Stimulated activated CD8-positive, alpha-beta memory T cell treated with anti-CD3 and anti-CD28 coated beads, Interleukin-15, amount 100 ng/mL, for 1 hour (primary cell): ENCODE measurements around the gene ZDHHC7.

Experiments
- DNase-seq: peaks from one replicate; pipeline ENCODE4 v3.0.0-alpha.2; 2020; ENCODE audit warnings: low read depth

The ZDHHC7 gene

GRCh38 chr16:85018529-85019236 lies 7.3 kb upstream of the ZDHHC7 start:
- DNase-seq: no peak

- DNase-seq: no peak
Observed at GRCh38 chr16:85017633-85018032, 6.3 kb upstream of the ZDHHC7 start.

DNA sequence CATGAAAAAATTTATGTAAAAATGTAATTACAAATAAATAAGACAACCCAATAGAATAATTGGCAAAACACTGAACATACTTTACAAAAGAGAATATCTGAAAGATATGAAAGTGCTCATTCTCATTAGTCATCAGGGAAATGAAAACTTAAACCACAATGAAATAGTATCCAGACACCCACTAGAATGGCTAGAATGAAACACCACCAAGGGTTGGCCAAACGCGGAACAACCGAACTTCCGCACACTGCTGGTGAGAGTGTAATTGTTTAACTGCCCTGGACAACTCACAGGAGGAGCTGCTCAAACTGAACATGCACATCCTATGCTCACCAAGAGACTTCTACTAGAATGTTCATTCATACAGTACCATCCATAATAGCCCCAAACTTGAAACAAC lies 5.8 kb upstream of the ZDHHC7 start:
- DNase-seq: no peak

- no peak for DNase-seq
Observed at GRCh38 chr16:85015481-85016187, 4.3 kb upstream of the ZDHHC7 start.

GRCh38 chr16:85014311-85014710 lies 3.0 kb upstream of the ZDHHC7 start:
- no peak for DNase-seq

DNA sequence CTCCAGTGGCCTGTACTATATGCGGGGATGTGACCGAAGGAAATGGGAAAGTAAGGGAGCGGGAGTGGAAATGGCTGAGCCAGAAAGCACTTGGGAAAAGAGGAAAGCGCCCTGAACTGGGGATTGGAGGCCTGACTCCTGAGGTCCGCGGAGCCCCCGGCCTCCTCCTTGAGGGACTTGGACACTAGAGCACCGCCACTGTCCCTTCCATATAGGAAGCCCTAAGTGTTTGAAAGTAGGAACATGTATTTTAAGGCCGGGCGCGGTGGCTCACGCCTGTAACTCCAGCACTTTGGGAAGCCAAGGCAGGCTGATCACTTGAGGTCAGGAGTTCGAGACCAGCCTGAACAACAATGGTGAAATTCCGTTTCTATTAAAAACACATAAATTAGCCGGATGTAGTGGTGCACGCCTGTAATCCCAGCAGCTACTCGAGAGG lies 530 bp upstream of the ZDHHC7 start:
- no peak for DNase-seq

- no peak for DNase-seq
Observed at GRCh38 chr16:85010446-85010930, 847 bp downstream of the ZDHHC7 start.

DNA sequence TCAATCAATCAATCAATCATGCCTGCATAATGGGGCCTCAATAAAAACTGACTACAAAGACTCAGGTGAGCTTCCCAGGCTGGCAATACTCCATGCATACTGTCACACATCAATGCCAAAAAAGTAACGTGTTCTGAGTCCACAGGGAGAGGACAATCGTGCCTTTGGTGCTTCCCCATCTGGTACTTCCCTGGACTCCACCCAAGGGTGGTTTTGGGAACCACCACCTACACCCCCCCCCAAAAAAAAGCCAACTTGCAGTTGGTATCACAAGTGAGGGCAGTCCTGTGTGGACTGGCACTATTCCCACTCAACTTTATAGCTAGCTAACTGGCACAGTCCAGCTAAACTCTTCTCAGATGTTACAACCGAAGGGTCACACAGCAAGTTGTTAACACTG lies 3.1 kb downstream of the ZDHHC7 start:
- DNase-seq: no peak

DNA sequence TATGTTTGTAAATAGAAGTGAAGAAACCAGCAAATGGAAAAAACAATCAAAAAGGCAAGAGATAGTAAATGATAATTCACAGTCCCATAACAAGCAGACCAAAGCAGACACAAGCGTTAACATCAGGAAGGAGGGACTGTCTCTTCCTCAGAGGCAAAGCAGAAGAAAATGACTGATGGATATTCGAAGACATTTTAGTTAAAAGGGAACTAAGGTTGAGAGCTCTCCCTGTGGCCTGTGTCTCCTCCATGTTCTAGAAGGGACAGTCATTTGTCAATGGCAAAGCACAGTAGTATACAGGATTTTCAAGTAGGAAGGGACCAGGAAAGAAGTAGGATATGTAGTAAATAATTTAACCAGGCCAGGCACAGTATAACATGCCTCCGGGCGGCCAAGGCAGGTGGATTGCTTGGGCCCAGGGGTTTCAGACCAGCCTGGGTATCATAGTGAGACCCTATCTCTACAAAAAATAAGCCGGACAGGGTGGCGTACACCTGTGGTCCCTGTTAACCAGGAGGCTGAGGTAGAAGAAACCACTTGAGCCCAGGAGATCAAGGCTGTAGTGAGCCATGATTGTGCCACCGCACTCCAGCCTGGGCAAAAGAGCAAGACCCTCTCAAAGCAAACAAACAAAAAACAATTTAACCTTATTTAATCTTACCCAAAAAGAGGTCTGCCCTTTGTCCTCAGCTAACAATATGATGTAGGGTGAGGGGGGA lies 3.7 kb downstream of the ZDHHC7 start:
- DNase-seq: no peak

DNA sequence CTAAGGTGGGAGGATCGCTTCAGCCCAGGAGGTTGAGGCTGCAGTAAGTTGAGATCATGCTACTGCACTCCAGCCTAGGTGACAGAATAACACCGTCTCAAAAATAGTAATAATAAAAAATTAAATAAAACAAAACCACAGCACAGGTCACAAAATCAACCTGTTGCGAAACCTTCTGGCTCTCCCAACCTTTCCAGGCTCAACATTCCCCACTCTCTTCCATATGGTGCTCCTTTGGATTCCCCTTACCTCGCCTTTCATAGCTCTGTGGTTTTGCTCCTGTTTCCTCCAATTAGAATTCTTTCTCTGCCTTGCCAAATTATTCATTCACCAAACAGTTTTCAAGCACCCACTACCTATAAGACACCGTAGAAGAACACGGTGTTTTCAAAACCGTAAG lies 4.7 kb downstream of the ZDHHC7 start:
- DNase-seq: no peak

DNA sequence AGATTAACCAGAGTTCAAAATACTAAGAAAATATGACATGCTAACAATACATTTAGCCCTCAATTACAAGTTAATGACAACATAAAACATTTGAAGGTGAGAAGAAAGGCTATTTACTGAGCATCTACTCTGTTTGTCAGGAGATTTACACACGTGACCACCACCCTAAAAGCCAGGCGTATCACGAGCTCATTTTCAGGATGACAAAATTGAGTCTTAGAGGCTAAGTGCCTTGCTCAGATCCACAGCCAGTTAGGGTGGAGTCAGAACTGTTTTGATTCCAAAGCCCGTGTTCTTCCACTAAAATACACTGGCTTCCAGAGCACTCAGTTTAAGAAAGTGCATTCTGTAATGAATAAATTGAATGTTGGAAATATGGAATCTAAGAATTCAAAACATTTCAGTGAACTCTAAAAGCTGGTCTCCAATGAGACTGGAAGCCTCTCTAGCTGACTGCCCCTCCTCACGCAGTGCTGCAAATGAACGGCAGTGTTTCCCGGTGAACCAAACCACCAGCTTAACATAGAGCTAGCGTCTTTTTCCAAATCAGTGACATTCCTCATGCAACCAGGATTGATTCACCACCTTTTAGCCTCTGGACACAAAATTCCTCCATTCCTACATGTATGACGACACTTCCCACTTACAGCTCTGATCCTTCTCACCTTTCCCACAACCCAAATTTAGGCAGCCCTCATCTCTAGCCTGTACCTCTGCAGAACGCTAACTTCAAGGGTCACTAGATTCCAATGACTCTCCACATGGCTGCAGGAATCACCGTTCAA lies 5.9 kb downstream of the ZDHHC7 start:
- DNase-seq: no peak

GRCh38 chr16:85004587-85005205 lies 6.6 kb downstream of the ZDHHC7 start:
- no peak for DNase-seq

DNA sequence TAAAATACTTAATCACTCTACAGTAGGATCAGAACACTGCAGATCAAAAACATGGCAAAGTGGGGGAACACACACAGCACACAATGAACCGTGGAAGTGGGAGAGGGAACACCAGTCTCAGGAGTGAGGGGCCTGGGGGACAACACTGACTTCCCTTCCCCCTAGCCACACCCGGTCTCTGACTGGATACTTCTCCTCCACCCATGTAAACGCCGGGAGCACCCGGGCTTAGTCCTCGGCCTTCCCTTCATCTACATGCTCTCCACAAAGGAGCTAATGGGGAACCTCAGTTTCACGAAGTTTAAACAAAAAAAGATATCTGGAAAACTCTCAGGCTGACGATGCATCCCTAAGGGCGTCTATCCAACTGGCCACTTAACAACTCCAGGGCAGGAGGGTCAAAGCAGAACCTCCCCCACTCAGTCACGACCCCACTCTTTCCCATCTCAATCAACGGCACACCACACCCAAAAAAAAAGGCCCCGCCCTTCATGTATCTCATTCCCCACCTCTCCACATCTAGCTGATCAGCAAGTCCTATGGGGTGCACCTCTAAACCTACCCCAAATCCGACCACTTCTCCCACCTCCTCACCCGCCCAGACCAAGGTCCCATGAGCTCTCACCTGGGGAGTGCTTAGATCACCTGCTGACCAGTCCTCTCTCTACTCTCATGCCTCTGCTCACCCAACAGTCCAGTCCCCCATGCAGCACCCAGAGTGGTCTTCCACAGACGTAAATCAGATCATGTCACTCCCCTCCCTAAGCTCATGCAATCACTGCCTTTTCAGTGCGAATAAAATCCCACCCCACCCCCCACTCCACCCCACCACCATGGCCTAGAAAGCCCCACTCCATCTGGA lies 7.4 kb downstream of the ZDHHC7 start:
- DNase-seq: no peak

GRCh38 chr16:85003076-85003475 lies 8.3 kb downstream of the ZDHHC7 start:
- no peak for DNase-seq

DNA sequence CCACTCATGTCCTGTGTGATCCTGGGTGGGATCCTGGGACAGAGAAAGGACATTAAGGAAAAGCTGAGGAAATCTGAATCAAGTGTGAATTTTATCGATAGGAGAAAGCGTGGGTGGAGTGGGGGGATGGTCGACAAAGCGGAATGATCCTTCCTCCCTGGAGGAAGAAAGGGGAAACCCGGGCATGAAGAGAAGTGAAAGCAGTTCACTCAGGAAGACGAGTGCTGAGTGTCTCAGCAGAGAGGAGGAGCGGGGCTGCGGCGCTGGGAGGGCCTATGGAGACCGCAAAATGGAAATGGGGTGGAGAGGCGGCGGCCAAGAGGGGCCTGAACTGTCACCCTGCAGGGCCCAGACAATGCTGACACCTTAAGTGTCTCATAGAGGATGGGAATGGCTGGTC lies 8.7 kb downstream of the ZDHHC7 start:
- no peak for DNase-seq

DNA sequence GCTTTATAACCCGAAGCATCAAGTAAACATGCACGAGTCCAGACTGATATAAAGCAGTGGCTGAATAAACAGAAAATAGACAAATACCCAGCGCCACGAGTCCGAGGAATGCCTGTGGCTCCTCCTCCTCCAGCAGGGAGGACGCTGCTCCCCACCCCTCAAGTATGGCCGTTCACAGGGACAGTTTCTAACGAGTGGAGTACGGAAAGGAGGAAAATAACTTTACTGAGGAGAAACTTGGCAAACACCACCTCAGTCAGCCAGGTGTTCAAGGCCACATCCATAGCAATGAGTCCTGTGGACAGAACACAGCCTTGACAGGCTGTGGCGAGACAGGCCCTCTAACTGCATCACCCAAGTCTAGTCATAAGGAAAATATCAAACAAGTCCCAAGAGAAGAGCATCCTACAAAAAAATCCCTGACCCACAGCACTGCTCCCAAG lies 9.2 kb downstream of the ZDHHC7 start:
- DNase-seq: no peak

- DNase-seq: no peak
Observed at GRCh38 chr16:84999857-85000480, 11.4 kb downstream of the ZDHHC7 start.

DNA sequence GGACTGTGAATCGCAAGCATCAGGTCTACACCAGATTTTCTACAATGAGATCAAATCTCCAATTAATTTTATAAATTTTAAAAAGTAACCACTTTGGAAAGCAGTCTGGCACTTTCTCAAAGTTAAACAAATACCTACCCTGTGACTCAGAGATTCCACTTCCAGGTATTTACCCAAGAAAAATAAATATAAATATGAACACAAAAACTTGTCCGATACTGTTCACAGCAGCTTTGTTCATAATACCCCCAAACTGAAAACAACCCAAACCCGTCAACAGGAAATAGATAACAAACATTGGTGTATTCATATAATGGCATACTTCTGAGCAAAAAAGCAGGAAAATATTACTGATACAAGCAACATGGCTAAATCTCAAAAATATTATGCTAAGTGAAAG lies 12.1 kb downstream of the ZDHHC7 start:
- no peak for DNase-seq

- DNase-seq: no peak
Observed at GRCh38 chr16:84996365-84996764, 15.0 kb downstream of the ZDHHC7 start.

DNA sequence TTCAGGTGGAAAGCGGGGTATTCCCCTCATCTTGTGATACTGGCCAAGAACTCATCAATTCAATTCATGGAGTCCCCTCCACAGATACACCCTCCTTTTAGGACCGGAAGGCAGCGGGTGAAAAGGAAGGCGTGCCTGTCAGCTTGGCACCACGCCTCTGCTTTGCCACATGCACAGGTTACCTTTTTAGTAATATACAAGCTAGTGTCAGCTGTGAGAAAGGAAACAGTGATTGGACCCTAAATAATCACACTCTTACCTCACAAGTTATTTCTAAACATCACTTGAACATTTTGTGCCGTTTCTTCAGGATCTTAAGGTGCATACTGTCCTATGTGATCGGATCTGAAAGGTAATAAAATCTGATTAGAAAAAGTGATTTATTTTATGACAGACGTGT lies 15.7 kb downstream of the ZDHHC7 start:
- DNase-seq: no peak
